ENCODE data around the gene PDE10A.

PDE10A gene

DNA sequence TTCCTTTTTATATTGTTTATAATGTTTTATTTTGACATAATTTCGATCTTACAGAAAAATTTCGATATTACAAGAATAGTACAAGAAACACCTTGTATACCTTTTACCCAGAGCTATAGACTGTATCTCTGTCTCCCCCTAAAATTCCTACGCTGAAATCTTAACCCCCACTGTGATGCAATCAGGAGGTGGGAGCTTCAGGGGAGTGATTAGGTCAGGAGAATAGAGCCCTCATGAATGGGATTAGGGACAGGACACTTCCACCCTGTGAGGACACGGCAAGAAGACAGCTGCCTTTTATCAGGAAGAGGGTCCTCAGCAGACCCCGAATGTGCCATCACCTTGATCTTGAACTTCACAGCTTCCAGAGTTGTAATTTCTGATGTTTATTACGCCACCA lies 204.9 kb downstream of the PDE10A start:
- no peak for FAIRE-seq

DNA sequence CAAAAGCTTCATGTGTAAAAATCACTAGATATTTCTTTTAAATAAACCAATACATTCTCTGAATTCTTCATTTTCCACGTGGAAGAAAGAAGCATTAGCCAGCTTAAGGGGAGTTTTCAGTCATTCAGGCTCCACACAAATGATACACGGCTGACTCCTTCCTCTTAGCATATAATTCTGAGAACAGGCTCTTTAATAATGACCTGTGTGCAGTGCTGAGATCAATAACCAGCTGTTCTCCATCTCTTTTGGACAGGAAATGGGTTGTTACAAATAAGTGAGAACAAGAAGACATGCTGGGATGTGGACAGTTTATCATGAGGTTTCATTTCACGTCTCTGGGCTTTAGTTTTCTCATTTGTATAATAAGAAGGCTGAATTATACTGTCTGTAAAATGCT lies 206.8 kb downstream of the PDE10A start:
- FAIRE-seq, result no peak

DNA sequence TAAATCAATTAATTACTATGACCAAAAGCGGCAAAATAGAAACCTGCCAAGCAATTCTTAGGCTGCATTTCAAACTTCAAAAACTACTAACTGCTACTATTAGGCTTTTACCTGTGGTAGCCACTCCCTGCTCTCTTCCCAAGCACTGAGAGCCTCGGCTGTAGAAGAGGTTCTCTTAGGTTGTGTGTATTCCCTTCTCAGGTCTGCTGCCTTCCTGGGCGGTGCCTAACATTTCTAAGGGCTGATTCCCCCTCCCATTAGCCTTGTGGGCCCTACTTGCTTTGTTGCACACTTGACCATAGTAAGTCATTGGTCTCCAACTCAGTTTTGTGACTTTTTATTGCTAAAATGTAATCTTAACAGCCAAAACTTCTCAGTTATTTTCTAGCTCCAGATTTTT lies 207.6 kb downstream of the PDE10A start:
- FAIRE-seq, result no peak

DNA sequence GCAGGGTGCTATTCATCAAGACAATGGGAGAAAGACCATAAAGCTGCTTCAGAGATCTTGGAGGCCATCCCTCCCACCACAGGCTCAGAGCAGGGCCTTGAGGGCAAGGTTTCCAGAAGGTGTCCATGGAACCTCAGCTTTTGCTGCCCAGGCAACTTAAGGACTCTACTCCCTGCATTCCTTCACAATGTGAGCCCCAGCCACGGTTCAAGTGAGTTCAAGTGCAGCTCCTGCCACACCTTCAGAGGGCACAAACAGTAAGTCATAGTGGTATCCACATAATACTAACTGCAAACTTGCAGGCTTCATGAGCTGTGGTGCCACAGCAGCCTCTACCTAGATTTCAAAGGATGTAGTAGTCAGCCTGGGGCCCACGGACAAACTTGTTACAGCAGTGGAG lies 209.6 kb downstream of the PDE10A start:
- no peak for FAIRE-seq

DNA sequence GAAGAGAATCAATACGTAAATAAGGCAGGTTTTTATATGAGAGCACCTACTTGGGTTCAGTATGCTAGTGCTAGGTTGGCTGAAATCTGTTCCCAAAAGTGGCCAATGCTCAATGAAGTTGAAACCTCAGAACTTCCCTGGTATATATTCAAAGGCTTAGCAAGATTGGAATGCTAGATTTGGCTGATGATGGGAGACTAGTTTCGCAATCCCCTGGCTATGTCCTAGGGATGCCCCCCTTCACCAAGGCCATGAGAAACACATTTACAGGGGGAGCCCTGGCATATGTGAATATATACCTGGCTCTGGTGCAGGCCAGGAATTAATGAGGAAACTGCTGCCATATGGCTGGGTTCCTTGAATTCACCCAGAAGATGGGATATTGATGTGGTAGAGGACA lies 211.2 kb downstream of the PDE10A start:
- no peak for FAIRE-seq

DNA sequence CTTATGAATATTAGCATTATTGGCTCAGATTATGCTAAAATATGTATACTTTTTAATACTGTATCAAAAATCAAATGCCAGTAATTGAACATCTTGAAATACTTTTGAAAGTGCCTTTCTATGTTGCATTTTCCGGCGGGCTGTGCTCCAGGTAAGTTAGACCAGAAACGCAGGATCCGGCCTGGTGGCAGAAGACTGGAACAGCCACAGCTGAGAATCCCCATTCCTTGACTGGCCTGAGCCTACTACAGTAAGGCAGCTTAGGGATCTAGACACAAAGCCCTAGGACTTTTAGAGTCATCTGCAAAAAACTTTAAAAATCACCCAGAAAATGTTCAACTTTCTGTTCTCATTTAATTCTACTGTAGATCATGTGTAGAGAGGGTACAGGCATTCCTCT lies 214.8 kb downstream of the PDE10A start:
- no peak for FAIRE-seq

DNA sequence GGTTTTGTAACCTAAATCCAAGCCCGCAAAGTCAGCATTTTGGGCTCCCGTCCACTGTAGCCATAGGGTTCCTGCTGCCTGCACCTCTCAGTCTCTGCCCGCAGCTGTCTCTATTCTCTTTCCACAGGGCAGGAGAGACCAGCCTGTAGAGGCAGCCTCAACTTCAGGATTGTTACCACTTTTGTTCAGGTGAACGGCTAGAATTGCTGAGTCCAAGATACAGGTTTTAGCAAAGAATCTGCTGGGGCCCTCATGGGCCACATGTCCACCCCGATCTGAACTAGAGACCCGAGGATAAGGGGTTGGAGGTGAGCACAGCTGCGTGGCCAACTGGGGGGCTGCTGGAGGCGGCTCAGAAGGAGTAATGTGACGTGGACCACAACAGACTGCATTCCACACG lies 215.9 kb downstream of the PDE10A start:
- FAIRE-seq, result no peak

DNA sequence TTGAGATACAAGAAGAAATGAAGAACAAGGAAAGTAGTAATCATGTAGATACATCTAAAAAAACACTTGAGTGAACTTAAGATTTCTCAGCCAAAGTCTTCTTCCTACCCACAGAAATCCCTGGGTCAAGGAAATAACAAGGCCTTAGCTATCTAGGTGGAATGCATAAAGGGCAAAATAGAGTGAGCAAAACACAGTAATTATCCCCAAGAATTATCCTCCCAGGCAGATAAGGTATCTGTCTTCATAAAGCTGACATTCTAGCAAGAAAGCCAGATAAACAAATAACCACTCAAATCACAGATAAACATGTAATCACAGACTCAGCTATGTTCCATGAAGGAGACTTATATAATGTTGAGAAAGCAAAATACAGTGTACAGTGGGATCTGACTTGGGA lies 216.7 kb downstream of the PDE10A start:
- FAIRE-seq, result no peak

DNA sequence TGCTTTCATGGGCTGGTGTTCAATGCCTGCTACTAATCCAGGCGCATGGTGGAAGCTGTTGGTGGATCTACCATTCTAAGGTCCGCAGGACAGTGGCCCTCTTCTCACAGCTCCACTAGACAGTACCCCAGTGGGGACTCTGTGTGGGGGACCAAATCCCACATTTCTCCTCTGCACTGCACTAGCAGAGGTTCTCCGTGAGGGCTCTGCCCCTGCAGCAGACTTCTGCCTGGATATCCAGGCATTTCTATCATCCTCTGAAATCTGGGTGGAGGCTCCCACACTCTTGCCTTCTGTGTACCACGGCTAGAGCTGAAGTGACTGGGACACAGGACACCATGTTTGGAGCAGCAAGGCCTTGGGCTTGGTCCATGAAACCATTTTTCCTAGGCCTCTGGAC lies 219.6 kb downstream of the PDE10A start:
- no peak for FAIRE-seq

DNA sequence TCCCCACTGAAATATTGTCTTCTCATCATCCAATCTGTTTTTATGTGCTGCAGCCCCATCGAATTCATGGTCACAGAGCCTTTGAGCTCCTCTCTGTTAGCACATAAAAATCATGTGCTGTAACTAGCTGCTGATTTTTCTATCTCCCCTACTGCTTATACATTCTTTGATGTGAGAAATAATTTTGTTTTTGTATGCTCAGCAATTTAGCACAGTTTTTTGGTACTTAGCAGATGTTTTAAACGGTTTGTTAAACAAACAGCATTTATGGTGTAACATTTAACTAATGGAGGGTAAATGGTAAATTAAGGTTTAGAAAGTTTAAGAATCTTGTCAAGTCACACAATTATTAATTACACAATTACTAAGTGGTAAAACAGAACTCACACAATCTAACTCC lies 221.9 kb downstream of the PDE10A start:
- peak; percentile 23 for FAIRE-seq

DNA sequence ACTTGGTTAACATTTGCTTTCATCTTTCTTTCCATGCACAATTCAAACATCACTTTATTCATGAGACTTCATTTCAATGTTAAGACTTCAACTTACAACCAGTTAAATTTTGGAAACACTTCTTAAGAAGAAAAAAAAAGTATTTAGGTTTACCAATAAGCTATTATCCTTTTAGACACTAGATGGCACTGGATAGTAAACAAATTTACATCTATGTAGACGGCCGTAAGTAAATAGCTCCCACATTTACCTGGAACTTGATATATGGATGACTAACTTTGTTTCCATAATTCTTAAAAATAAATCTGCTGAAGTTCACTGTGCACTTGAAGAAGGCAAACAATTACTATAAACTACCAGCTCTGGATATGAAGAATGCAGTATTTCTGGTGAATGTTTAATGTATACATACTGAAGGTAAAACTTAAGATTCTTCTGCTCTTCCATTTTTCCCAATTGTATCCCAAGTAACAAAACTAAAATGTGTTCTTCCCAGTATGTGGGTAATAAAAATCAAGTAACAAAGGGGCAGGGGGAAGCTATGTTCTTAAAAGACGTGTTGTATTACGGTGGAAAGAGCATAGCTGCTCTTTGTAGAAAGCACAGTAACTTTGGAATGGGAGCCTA lies 223.0 kb downstream of the PDE10A start:
- peak; percentile 92 for FAIRE-seq

DNA sequence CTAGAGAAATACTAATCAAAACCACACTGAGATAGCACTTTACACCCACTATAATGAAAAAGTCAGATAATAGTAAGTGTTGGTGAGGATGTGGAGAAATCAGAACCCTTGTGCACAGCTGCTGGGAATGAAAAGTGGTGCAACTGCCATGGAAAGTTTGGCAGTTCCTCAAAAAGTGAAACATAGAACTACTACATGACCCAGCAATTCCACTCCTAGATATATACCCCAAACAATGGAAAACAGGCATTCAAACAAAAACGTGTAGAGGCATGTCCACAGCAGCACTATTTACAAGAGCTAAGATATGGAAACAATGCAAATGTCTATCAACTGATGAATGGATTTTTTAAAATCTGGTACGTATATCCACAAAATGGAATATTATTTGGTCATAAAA lies 236.1 kb downstream of the PDE10A start:
- FAIRE-seq, result no peak

DNA sequence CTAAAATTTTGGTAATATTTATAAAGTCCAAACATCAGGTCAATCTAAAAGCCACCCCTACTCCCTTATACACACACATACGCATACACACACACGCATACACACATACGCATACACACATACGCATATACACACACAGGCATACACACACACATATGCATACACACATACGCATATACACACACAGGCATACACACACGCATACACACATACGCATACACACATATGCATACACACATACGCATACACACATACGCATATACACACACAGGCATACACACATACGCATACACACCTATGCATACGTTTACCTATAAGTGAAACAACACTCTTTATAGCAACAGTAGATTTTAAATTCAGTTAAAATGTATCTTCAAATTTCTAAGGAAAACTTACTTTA lies 240.8 kb downstream of the PDE10A start:
- no peak for FAIRE-seq

DNA sequence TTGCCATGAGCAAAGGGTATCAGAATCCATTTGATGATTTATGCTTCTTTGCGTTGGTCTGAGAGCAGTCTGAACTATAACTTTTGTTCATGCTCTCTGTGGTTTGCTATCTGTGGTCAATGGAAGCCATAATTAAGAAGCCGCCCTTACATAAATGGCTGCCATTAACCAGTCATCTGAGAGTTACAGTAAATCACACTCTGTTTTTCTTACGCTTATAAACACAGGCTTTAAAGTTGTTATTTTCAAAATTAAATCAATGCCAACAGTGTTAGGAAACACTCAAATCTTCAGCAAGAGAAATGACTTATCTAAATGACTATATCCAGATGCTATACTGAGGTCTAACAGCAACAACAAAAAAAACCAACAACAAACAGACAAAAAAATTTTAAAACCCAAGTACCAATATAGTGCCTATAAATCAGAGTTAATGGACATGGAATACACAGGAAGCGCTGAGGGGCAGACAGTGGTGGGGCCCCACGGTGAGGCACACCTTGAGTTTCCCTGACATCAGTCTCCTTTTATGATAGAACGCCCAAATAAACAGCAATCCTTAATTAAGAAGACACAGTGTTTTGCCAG lies 245.7 kb downstream of the PDE10A start:
- FAIRE-seq, result no peak

DNA sequence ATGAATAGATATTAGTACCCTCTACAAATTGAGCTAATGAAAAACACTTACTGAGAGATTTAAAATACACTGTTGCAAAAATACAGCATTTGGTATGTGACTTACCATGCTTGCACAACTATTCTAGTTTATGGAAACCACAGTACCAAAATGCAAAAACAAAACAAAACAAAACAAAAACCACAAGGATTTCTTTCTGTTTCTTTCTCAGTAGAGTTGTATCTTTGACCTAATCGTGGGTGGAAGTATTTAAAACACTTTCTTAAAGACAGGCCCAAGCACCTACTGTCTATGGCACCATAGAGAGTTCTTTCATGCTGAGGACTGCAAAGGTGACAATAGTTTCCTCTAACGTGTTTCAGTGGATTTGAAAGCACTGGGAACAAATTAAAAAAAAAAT lies 258.3 kb downstream of the PDE10A start:
- FAIRE-seq, result peak; percentile 79

DNA sequence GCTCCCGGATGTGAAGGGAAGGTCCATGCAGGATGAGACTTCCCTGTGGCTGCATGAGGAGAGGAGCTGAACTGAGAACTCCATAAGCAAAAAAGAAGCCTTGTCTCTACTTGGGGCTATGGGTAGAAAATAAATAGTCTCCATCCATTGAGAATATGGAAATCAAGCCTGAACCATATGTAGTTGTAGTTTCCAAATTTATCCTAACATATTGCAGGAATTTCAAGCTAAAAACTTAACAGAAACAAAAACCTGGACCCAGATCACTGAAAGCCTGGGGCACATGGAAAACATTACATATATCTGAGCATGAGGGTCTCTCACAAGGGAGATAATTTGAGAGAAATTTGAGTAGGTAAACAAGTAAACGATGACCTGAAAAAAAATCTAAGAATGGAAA lies 258.7 kb downstream of the PDE10A start:
- FAIRE-seq, result no peak

DNA sequence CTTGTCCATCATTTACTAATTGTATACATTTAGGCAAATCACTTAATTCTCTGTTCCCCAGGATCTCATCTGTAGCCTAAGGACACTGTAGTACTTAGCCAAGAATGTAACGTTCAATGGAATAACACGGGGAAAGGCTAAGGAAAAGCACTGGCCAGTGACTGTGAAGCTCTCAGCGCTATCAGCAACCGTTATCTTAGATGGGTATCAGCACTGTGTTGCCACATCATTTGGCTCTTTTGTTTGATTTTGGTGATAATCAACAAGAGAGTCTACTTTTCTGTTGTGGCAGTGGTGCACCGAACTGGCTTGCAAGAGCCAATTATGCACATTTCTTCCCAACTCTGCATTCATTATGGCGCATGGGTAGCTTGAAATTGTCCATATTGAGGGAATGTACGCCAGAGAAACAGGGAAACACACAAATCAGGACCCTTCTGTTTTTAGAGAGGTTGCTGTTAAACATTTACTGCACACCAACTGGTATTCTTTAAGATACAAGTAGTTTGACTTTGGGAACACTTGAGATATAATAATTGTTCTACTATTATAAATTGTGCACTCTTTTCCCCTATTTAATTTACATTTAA lies 259.9 kb downstream of the PDE10A start:
- FAIRE-seq, result no peak

DNA sequence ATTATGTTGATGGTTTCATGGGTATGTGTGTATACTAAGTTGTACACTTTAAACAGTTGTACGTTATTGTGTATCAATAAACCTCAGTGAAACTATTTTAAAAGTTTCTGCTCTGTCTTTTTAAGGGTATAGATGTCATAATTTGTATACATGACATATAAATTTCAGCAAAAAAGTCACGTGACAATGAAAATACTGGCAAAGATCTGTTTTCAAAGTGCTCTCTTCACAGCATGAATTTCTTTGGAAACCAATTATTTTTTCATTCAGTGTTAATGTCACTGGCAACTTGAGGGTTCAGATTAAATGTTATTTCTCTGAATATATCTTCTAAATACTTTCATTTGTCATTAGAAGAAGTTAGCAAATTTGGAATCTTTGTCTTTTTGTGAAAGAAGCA lies 261.9 kb downstream of the PDE10A start:
- no peak for FAIRE-seq

DNA sequence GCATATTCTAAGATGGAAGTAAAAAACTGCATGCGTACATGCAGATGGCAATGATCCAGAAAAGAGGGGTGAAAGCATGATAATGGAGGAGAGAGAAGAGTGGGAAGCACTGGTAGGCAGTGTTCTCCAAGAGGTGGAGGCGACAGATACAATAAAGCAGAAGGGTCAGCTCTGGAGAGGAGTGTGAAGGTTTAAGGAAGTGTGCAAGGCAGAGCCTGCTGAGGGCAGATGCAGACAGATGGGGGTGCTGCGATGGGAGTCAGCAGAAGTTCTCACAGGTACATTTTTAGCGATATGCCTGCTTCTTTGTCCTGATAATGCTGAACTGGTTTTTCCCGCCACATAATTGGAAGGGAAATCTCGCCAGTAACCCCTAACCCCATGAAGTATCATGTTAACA lies 272.6 kb downstream of the PDE10A start:
- no peak for FAIRE-seq

DNA sequence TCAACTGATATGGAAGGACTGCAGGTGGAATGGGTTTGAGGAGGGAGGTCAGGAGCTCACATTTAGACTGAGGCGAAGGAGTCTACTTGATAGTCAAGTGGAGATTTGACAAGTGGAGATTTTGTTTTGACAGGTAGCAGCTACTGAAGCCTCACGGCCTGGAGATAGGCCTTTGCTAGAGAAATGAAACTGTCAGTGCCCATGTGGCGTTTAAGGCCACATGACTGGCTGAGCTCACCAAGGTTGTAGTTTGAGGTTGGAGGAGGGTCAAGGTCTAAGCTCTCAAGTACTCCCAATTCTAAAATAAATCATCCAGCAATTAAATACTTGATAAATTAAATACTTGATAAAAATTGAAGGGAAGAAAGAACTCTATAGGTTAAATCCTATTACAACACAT lies 273.5 kb downstream of the PDE10A start:
- no peak for FAIRE-seq

DNA sequence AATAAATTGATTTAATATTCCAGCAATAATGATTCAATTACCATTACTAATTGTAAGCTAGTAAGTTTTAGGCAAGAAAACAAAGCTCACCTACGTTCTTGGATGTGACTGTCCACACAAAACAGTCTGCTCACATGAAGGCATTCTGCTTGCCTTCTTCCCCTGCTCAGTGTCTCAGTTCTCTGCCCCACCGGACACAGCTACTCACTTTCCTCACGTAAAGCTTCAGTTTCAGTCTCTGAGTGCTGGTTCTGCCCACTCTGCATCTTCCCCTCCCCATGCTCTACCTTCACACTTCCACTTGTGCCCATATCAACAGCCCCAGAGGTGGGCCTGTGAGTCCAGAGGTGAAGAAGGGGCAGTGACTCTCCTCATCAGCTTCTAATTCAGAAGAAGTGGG lies 279.7 kb downstream of the PDE10A start:
- no peak for FAIRE-seq

DNA sequence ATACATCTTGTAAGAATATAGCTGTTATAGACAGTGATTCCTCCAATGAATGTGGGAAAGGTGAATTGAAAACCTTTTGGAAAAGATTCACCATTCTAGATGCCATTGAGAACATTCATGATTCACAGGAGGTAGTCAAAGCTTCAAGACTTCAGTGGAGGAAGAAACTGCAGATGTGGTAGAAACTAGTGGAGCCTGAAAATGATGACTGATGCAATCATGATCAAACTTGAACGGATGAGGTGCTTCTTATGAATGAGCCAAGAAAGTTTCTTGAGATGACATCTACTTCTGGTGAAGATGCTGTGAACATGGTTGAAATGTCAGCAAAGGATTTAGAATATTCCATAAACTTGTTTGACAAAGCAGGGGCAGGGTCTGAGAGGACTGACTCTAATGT lies 286.9 kb downstream of the PDE10A start:
- no peak for FAIRE-seq

DNA sequence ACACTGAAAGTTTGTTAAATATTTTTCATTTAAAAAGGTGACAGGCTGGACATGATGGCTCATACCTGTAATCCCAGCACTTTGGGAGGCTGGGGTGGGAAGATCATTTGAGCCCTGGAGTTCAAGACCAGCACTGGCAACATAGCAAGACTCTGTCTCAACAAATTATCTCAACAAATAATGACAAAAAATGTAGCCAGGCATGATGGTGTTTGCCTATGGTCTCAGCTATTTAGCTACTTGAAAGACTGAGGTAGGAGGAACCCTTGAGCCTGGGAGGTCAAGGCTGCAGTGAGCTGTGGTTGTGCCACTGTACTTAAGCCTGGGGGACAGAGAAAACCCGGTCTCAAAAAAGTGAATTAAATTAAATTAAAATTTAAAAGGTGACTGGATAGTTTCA lies 297.7 kb downstream of the PDE10A start:
- no peak for FAIRE-seq

DNA sequence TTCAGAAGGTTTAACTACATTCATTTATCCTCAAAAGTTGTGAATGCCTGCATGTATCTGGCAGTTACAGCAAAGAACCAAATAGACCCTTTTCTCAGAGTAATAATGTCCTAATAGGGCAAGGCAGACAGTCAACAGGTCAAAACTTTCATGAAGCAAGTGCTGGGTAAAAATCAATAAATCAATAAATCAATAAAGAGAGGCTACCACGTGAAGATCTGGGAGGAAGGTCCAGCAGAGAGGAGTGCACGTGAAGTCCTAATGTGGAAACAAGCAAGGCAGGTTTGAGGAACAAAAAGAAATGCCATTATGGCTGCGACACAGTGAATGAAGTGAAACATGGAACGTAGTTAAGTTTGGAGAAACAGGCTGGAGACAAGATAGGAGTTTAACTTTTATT lies 317.3 kb downstream of the PDE10A start:
- FAIRE-seq, result no peak

DNA sequence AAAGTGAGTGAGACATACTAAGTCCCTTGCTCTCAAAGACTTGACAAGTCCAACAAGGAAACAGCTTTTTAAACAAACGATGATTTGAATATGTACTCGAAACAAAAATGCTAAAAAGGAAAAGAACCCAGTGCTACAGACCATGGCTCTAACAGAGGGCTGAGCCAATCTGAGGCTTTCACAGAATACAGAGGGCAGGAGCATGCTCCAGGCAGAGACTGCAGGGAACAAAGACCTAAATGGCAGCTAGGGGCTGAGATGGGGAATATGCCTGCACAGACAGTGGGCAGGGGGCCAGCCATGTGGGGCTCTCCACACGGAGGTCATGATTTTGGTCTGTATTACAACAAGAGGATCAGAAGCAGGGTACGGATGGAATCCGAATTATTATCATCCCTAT lies 322.5 kb downstream of the PDE10A start:
- no peak for FAIRE-seq

Measured in endometrium (tissue), 2 donors.